ENCODE data around the gene CD99.
"Not testable (repeated sequence)": the region's sequence is repeated elsewhere in the genome, so short reads cannot be mapped to it uniquely, and the experiment has no call there.

The CD99 gene

DNA sequence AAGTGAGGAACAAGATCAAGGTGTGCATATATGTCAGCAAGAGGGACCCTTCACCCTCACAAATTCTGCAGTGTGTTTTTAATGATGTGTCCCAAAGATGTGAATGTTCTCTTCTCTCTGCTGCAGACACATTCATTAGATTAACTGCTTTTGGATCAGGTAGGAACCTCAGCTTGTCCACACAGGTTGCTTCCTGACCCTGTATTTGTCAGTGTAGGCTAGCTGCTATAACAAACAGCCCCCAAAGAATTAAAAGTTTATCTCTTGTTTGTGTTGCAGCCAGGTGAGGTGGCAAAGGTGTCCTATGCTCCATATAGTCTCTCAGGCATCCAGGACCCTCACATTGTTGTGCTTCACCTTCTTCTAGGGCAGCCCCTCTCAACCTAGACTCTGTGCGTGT lies 78.5 kb downstream of the CD99 start:
- TF ChIP-seq, protein P1, sequence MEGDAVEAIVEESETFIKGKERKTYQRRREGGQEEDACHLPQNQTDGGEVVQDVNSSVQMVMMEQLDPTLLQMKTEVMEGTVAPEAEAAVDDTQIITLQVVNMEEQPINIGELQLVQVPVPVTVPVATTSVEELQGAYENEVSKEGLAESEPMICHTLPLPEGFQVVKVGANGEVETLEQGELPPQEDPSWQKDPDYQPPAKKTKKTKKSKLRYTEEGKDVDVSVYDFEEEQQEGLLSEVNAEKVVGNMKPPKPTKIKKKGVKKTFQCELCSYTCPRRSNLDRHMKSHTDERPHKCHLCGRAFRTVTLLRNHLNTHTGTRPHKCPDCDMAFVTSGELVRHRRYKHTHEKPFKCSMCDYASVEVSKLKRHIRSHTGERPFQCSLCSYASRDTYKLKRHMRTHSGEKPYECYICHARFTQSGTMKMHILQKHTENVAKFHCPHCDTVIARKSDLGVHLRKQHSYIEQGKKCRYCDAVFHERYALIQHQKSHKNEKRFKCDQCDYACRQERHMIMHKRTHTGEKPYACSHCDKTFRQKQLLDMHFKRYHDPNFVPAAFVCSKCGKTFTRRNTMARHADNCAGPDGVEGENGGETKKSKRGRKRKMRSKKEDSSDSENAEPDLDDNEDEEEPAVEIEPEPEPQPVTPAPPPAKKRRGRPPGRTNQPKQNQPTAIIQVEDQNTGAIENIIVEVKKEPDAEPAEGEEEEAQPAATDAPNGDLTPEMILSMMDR (IDR thresholded peaks at IDR 0.05), result no peak
- Mint-ChIP-seq H3K4me3 (no peak overlapping the region), H3K27ac (no peak overlapping the region)

GRCh38 chrX:2773166-2774055 lies 82.3 kb downstream of the CD99 start:
- H3K4me1 Mint-ChIP-seq; H3K36me3 Mint-ChIP-seq (ENCODE audit: low read depth); H3K4me3 Mint-ChIP-seq; DNase-seq; H3K27ac Mint-ChIP-seq: not testable (repeated sequence)
- H3K9me3 Mint-ChIP-seq, result peaks cover 21% of the 10 kb centered on the region
- peaks cover 42% of the 10 kb centered on the region for H3K27me3 Mint-ChIP-seq (ENCODE audit: low read depth, poor library complexity)

More for the DNA sequence above, 78.5 kb downstream of the CD99 start:
- Mint-ChIP-seq H3K36me3 (ENCODE audit: low read depth) (no peaks in the 10 kb centered on the region), H3K4me1 (peaks cover 19% of the 10 kb centered on the region), H3K27me3 (ENCODE audit: low read depth, poor library complexity) (peaks cover 44% of the 10 kb centered on the region), H3K9me3 (peaks cover 15% of the 10 kb centered on the region)
- no peak for DNase-seq

GRCh38 chrX:2774057-2774456 lies 83.0 kb downstream of the CD99 start:
- TF ChIP-seq, protein P1 (IDR thresholded peaks at IDR 0.05), result no peak
- Mint-ChIP-seq H3K27ac (no peak overlapping the region), H3K9me3 (peaks cover 21% of the 10 kb centered on the region), H3K27me3 (ENCODE audit: low read depth, poor library complexity) (peaks cover 40% of the 10 kb centered on the region), H3K36me3 (ENCODE audit: low read depth) (peaks cover 3% of the 10 kb centered on the region), H3K4me3 (no peak overlapping the region), H3K4me1 (no peaks in the 10 kb centered on the region)
- no peak for DNase-seq

DNA sequence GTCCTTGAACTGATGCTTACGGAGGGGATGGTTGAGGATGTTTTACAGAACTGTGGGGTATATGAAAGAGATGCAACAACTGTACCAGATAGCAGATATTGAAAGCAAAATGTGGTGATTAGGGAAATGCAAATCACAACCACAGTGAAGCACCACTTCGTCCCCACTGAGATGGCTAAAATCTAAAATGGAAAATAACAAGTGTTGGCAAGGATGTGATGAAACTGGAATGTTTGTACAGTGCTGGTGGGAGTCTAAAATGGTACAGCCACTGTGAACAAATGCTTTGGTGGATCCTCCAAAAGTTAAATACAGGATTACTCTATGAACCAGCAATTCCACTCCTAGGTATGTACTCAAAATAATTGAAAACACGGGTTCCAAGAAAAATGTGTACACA lies 83.7 kb downstream of the CD99 start:
- no peak for DNase-seq
- H3K4me3 Mint-ChIP-seq, result no peak overlapping the region
- H3K27me3 Mint-ChIP-seq (ENCODE audit: low read depth, poor library complexity), result peaks cover 37% of the 10 kb centered on the region
- TF ChIP-seq, protein P1 (IDR thresholded peaks at IDR 0.05), result no peak
- H3K4me1 Mint-ChIP-seq, result peaks cover under 1% of the 10 kb centered on the region
- H3K9me3 Mint-ChIP-seq, result peaks cover 21% of the 10 kb centered on the region
- H3K27ac Mint-ChIP-seq, result no peak overlapping the region
- peaks cover 3% of the 10 kb centered on the region for H3K36me3 Mint-ChIP-seq (ENCODE audit: low read depth)

DNA sequence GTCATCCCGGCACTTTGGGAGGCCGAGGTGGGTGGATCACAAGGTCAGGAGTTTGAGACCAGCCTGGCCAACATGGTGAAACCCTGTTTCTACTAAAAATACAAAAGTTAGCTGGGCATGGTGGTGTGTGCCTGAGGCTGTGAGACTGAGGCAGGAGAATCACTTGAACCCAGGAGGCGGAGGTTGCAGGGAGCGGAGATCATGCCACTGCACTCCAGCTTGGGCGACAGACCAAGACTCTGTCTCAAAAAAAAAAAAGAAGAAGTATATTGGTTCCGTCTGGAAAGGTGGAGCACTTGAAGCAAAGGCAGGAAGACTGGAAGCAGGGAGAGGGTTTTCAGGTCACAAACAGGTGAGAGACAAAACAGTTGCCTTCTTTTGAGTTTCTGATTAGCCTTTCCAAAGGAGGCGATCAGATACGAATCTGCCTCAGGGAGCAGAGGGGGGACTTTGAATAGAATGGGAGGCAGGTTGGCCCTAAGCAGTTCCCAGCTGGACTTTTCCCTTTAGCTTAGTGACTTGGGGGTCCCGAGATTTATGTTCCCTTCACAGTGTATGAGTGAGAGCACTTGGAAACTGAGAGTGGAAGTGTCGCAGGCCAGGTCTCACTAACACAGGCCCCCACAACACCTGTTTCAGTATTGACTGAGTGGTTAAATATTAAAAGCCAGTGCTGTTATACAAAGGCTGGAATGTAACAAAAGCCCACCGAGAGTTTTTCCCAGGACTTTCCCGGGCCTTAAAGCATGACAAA lies 89.6 kb downstream of the CD99 start:
- peaks cover 47% of the 10 kb centered on the region for H3K4me1 Mint-ChIP-seq
- DNase-seq; H3K36me3 Mint-ChIP-seq (ENCODE audit: low read depth); H3K4me3 Mint-ChIP-seq; H3K9me3 Mint-ChIP-seq; H3K27me3 Mint-ChIP-seq (ENCODE audit: low read depth, poor library complexity): not testable (repeated sequence)
- peak overlapping the region; percentile 55 for H3K27ac Mint-ChIP-seq

DNA sequence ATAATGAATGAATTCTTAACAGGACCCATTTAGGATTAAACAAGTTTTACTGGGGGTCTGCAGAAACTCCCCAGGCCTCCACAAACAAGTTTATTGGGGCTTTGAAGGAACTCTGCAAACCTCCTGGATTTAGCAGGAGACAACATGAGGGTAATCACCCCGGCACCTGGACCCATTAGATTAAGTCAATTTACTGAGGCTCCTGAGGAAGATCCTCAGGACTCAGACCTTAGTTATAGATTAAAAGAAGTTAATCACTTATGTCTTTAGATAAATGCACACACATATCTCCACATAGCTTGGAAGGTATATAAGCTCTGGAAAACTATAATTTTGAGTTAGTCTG lies 90.1 kb downstream of the CD99 start:
- Mint-ChIP-seq H3K4me1 (peaks cover 47% of the 10 kb centered on the region), H3K9me3 (no peaks in the 10 kb centered on the region), H3K27ac (no peak overlapping the region), H3K4me3 (no peak overlapping the region), H3K27me3 (ENCODE audit: low read depth, poor library complexity) (peaks cover 9% of the 10 kb centered on the region), H3K36me3 (ENCODE audit: low read depth) (no peaks in the 10 kb centered on the region)
- no peak for DNase-seq
- TF ChIP-seq, protein P1 (IDR thresholded peaks at IDR 0.05), result no peak

All from nephron progenitor cell (in vitro differentiated cells).